ENCODE data around the gene IDS.
"Not testable (repeated sequence)": the region's sequence is repeated elsewhere in the genome, so short reads cannot be mapped to it uniquely, and the experiment has no call there.

Gene IDS, protein sequence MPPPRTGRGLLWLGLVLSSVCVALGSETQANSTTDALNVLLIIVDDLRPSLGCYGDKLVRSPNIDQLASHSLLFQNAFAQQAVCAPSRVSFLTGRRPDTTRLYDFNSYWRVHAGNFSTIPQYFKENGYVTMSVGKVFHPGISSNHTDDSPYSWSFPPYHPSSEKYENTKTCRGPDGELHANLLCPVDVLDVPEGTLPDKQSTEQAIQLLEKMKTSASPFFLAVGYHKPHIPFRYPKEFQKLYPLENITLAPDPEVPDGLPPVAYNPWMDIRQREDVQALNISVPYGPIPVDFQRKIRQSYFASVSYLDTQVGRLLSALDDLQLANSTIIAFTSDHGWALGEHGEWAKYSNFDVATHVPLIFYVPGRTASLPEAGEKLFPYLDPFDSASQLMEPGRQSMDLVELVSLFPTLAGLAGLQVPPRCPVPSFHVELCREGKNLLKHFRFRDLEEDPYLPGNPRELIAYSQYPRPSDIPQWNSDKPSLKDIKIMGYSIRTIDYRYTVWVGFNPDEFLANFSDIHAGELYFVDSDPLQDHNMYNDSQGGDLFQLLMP
- long read RNA-seq, full-length matches to known transcripts = 22 of 27 reads
- long read RNA-seq, partial matches to known transcripts = 2 of 27 reads
- long read RNA-seq, other reads (novel, unspliced or antisense) = 3 of 27 reads

- Histone ChIP-seq H3K4me3 (replicated peaks; ENCODE audit: insufficient read depth, low read length) (peak within 1 kb of the TSS; percentile 36), H3K27me3 (ENCODE audit: insufficient read depth, poor library complexity, severe bottlenecking) (no peaks in the 10 kb centered on the region), H3K27ac (replicated peaks) (peak within 1 kb of the TSS; percentile 82)
- peak; percentile 68 to 84 for DNase-seq (ENCODE audit: low read depth in 1 of 2, low spot score in 1 of 2)
- TF ChIP-seq CTCF (IDR thresholded peaks at IDR 0.05; ENCODE audit: insufficient read depth, low read length) (no peak), SPI1 (IDR thresholded peaks at IDR 0.05; ENCODE audit: borderline replicate concordance, low read depth) (no peak), POLR2AphosphoS5 (IDR thresholded peaks at IDR 0.05; ENCODE audit: low read depth) (no peak), GABPA (IDR thresholded peaks at IDR 0.05; ENCODE audit: low read depth) (no peak), REST (IDR thresholded peaks at IDR 0.05; ENCODE audit: insufficient replicate concordance, low read depth) (no peak)
Observed at GRCh38 chrX:149504915-149505651, at the start of gene IDS. TSS of gene IDS (minus strand) at chrX:149505306. CDS start at chrX:149505137, 169 bp downstream.

DNA sequence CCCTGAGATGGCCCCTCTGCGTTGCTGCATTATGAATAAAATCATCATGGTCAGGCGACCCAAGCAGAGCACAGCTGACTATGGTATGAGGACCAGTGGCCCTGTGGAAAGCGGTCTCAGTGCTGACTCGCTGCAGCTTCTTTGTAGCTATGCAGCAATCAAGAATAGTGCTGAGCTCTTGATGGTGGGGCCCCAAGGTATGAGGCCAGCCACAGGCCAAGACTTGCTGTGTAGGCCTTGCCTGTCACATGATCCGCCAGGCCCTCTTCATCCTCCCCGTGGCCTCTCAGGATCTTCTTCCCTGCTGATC is 46.8 kb upstream of the IDS start:
- H3K27ac ChIP-seq (replicated peaks); H3K4me3 ChIP-seq (replicated peaks; ENCODE audit: insufficient read depth, low read length); H3K27me3 ChIP-seq (ENCODE audit: insufficient read depth, poor library complexity, severe bottlenecking); DNase-seq (ENCODE audit: low read depth in 1 of 2, low spot score in 1 of 2): not testable (repeated sequence)

DNA sequence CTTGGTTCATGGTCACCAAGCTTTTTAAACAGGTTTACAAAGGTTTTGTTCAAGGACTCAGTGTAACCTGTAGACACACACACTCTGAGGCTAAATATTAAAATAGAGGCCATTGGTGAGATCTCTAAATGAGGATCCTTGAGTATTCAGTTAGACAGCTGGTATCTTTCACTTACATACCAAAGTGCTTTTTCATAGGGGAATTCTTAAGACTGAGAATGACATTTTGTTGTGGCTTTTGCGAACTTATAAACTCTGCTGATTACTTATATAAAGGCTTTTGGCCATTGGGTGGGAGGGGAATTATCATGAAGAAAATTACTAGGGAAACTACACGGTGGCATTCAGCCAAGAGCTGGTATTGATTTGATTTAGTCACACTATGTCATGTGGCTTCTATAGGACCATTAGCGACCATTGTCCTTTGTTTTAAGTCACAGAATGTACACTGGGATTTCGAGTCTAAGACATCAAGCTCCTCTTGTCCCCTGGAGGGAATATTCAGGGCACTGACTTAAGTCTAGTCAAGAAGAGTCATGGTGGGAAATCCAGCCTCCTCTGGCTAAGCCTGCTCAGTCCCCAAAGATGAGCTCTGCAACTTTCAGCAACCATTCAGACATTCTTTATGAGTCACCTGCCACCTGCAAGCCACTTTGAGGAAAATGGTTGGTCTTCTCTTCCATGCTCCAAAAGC is 46.3 kb upstream of the IDS start:
- H3K27me3 ChIP-seq (ENCODE audit: insufficient read depth, poor library complexity, severe bottlenecking); DNase-seq (ENCODE audit: low read depth in 1 of 2, low spot score in 1 of 2); H3K4me3 ChIP-seq (replicated peaks; ENCODE audit: insufficient read depth, low read length); H3K27ac ChIP-seq (replicated peaks): not testable (repeated sequence)

DNA sequence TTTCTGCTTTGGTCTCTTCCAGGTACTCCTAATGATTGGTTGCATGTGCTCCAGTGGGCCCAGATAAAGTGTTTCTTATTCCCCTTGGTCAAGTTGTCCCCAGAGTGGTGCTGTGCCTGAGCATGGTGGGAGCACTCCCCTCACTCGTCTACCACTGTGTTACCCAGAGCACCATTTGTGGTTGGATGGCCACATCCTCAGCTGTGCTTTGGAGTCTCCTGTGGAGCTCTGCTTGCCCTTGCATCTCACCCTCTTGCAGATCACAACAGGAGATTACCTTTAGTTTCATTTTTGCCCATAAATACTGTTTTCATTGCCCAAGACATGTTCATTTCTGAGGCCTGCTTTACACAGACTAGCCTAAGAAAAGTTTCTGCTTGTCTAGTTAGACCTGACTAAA is 45.3 kb upstream of the IDS start:
- DNase-seq (ENCODE audit: low read depth in 1 of 2, low spot score in 1 of 2); H3K27ac ChIP-seq (replicated peaks): not testable (repeated sequence)

GRCh38 chrX:149549701-149550100 is 44.6 kb upstream of the IDS start, which contains the start of gene HSFX3:
TSS of gene HSFX3 (minus strand) at chrX:149549924. CDS start at chrX:149549852, 72 bp downstream.
- not testable (repeated sequence) for DNase-seq (ENCODE audit: low read depth in 1 of 2, low spot score in 1 of 2); H3K27ac ChIP-seq (replicated peaks); H3K4me3 ChIP-seq (replicated peaks; ENCODE audit: insufficient read depth, low read length); H3K27me3 ChIP-seq (ENCODE audit: insufficient read depth, poor library complexity, severe bottlenecking)

More for the DNA sequence above, 45.3 kb upstream of the IDS start:
- H3K27me3 ChIP-seq (ENCODE audit: insufficient read depth, poor library complexity, severe bottlenecking); H3K4me3 ChIP-seq (replicated peaks; ENCODE audit: insufficient read depth, low read length): not testable (repeated sequence)

DNA sequence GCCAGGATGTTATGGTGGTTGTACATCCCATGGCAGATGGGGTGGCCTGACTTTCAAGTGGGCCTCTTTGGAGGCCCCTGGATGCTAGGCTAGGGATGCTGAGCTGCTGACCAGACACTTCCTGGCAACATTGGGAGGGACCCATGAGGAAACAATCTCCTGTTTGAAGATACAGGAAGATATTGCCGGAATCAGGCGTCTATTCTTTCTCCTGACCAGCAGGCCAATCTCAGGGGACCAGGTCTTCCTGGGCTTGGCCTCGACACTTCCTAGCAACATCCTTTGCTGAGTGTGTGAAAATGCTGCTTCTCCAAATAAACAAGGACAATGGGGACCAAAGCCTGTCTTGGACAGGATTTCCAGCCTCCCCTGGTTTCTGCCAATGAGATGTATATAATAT is 42.7 kb upstream of the IDS start:
- not testable (repeated sequence) for H3K27ac ChIP-seq (replicated peaks); H3K4me3 ChIP-seq (replicated peaks; ENCODE audit: insufficient read depth, low read length); DNase-seq (ENCODE audit: low read depth in 1 of 2, low spot score in 1 of 2); H3K27me3 ChIP-seq (ENCODE audit: insufficient read depth, poor library complexity, severe bottlenecking)

GRCh38 chrX:149546962-149547361 is 41.9 kb upstream of the IDS start:
- H3K4me3 ChIP-seq (replicated peaks; ENCODE audit: insufficient read depth, low read length); H3K27me3 ChIP-seq (ENCODE audit: insufficient read depth, poor library complexity, severe bottlenecking); H3K27ac ChIP-seq (replicated peaks); DNase-seq (ENCODE audit: low read depth in 1 of 2, low spot score in 1 of 2): not testable (repeated sequence)

DNA sequence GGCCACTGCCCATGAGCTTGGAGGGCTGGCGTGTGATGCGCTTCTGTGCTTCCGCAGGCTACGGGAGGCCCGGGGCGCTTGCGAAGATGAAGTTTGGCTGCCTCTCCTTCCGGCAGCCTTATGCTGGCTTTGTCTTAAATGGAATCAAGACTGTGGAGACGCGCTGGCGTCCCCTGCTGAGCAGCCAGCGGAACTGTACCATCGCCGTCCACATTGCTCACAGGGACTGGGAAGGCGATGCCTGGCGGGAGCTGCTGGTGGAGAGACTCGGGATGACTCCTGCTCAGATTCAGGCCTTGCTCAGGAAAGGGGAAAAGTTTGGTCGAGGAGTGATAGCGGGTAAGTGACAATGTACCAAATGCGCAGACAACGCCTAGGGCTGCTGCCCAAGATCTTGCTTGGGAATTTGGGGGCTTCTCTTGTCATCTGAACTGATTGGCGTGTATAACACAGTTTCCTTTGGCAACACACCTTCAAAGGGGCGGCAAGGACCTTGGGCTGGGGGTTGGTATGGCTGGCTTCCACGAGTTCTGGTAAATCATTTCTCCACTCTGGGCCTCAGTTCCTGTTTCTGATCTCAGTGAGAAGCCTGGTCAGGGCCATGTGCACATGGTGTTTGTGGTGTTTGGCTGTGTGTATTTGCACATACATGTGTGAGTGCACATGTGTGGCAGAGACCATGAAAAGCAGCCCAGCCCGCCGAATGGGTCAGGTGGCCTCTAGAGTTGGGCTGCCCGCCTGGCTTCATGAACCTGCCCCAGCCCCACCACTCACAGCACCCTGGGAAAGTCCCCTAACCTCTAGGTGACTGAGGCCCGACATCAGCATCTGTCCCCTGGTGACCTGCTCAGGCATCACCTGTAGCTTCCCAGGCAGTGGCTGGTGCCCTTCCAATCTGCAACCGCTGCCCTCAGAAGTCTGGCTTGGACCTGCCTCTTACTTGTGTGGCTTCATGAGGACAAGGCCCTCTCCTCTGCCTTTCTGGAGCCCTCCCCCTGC is 40.7 kb upstream of the IDS start:
- not testable (repeated sequence) for H3K4me3 ChIP-seq (replicated peaks; ENCODE audit: insufficient read depth, low read length); DNase-seq (ENCODE audit: low read depth in 1 of 2, low spot score in 1 of 2); H3K27ac ChIP-seq (replicated peaks); H3K27me3 ChIP-seq (ENCODE audit: insufficient read depth, poor library complexity, severe bottlenecking)

Measured in HL-60 (cell line).